HEK293 (cell line): ENCODE measurements around the gene BZW2.

Experiments used
- EGR2 ChIP-seq: fragments of 450-650 bp; formaldehyde crosslinking; IDR thresholded peaks from 2 replicates; pipeline ENCODE4 v1.5.1; 2016; ENCODE audit warnings: low read depth, missing biosample characterization, missing genetic modification characterization
- ZBTB48 ChIP-seq: fragments of 450-650 bp; formaldehyde crosslinking; IDR thresholded peaks from 2 replicates; pipeline ENCODE4 v1.5.1; 2016; ENCODE audit warnings: missing biosample characterization, missing genetic modification characterization
- ZBTB7A ChIP-seq: fragments of 450-650 bp; formaldehyde crosslinking; IDR thresholded peaks from 2 replicates; pipeline ENCODE4 v1.5.1; 2016; ENCODE audit warnings: low read depth, missing biosample characterization, missing genetic modification characterization
- ZIC2 ChIP-seq: fragments of 450-650 bp; formaldehyde crosslinking; IDR thresholded peaks from 2 replicates; pipeline ENCODE4 v1.5.1; 2016; ENCODE audit warnings: missing biosample characterization, missing genetic modification characterization
- ZNF341 ChIP-seq: fragments of 450-650 bp; formaldehyde crosslinking; IDR thresholded peaks from 2 replicates; pipeline ENCODE4; 2016; ENCODE audit warnings: low read depth, missing biosample characterization, missing genetic modification characterization
- ZNF391 ChIP-seq: fragments of 450-650 bp; formaldehyde crosslinking; IDR thresholded peaks from 2 replicates; pipeline ENCODE4 v1.5.1; 2016; ENCODE audit warnings: low read depth, missing biosample characterization, missing genetic modification characterization, borderline replicate concordance
- ZNF571 ChIP-seq: fragments of 450-650 bp; formaldehyde crosslinking; IDR thresholded peaks from 2 replicates; pipeline ENCODE4 v1.5.0; 2017; ENCODE audit warnings: missing biosample characterization, missing genetic modification characterization
- ZNF600 ChIP-seq: fragments of 450-650 bp; formaldehyde crosslinking; IDR thresholded peaks from 2 replicates; pipeline ENCODE4 v1.5.1; 2016; ENCODE audit warnings: missing biosample characterization, missing genetic modification characterization
- ZNF747 ChIP-seq: fragments of 450-650 bp; formaldehyde crosslinking; IDR thresholded peaks from 2 replicates; pipeline ENCODE4 v1.5.1; 2016; ENCODE audit warnings: missing biosample characterization, missing genetic modification characterization
- TF ChIP-seq, protein P1 (sequence below): fragments of 450-650 bp; formaldehyde crosslinking; IDR thresholded peaks from 2 replicates; pipeline ENCODE4 v1.5.1; 2016; ENCODE audit warnings: missing biosample characterization, missing genetic modification characterization
- TF ChIP-seq, protein P2 (sequence below): fragments of 450-650 bp; formaldehyde crosslinking; IDR thresholded peaks from 2 replicates; pipeline ENCODE4 v1.5.1; 2017; ENCODE audit warnings: missing biosample characterization, mild to moderate bottlenecking, missing genetic modification characterization, moderate library complexity
- TF ChIP-seq, protein P3 (sequence below): fragments of 450-650 bp; formaldehyde crosslinking; IDR thresholded peaks from 2 replicates; pipeline ENCODE4 v1.5.1; 2016; ENCODE audit warnings: missing biosample characterization, missing genetic modification characterization
- TF ChIP-seq, protein P4 (sequence below): fragments of 450-650 bp; formaldehyde crosslinking; IDR thresholded peaks from 2 replicates; pipeline ENCODE4 v1.5.1; 2016; ENCODE audit warnings: missing biosample characterization, missing genetic modification characterization
- TF ChIP-seq, protein P5 (sequence below): fragments of 450-650 bp; formaldehyde crosslinking; IDR thresholded peaks from 2 replicates; pipeline ENCODE4 v1.5.1; 2017; ENCODE audit warnings: missing biosample characterization, missing genetic modification characterization
- TF ChIP-seq, protein P6 (sequence below): fragments of 450-650 bp; formaldehyde crosslinking; conservative IDR thresholded peaks from 2 replicates; pipeline ENCODE4 v1.5.1; 2016; ENCODE audit warnings: low read depth, missing biosample characterization, missing genetic modification characterization
- TF ChIP-seq, protein P7 (sequence below): fragments of 450-650 bp; formaldehyde crosslinking; IDR thresholded peaks from 2 replicates; pipeline ENCODE4 v1.5.1; 2016; ENCODE audit warnings: missing biosample characterization, missing genetic modification characterization
- TF ChIP-seq, protein P8 (sequence below): fragments of 450-650 bp; formaldehyde crosslinking; IDR thresholded peaks from 2 replicates; pipeline ENCODE4 v1.5.1; 2016; ENCODE audit warnings: missing biosample characterization, missing genetic modification characterization

BZW2 gene

DNA sequence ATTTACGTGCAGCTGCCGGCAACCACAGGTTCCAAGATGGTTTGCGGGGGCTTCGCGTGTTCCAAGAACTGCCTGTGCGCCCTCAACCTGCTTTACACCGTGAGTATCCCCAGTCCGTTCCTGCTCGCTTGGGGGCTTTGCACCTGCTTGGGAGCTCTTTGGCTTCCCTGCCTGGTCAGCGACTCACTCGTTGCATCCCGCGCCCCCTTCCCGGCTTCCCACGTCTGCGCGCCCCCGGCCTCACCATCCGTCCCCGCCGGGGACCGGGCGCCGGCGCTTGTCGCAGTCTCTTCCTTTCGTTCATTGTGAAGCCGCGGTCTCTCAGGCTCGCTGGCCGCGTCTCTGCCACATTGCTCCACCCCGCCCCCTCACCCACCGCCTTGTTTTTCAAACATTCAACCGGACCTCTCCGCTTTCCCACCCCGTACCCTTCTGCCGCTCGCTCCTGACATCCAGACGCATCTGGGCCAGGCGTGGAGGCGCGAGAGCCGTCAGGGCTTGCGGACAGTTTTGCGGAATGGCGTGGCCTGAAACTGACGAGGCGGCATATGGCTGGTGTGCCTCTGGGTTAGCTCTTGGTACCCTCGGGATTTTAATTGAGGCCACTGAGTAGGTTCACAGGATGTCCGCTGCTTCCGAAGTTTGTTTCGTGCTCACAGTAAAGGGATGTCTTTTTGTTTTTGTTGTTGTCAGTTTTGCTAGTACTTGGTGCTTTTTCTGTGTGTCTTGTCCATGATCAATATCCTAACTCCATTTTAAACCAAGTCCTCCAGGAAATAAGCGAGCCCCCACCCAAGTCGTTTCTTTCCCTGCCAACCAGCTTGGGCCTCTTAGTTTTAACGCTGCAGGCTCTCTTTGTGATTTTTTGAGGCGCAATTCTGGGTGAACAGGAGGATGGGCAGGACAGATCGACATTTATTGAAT is 108.2 kb downstream of the BZW2 start (continued):
- TF ChIP-seq, protein P1, sequence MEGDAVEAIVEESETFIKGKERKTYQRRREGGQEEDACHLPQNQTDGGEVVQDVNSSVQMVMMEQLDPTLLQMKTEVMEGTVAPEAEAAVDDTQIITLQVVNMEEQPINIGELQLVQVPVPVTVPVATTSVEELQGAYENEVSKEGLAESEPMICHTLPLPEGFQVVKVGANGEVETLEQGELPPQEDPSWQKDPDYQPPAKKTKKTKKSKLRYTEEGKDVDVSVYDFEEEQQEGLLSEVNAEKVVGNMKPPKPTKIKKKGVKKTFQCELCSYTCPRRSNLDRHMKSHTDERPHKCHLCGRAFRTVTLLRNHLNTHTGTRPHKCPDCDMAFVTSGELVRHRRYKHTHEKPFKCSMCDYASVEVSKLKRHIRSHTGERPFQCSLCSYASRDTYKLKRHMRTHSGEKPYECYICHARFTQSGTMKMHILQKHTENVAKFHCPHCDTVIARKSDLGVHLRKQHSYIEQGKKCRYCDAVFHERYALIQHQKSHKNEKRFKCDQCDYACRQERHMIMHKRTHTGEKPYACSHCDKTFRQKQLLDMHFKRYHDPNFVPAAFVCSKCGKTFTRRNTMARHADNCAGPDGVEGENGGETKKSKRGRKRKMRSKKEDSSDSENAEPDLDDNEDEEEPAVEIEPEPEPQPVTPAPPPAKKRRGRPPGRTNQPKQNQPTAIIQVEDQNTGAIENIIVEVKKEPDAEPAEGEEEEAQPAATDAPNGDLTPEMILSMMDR: 0 out of 2 replicates have a peak, but pooled peaks have one; percentile 13
- TF ChIP-seq ZIC2 (no peak), ZNF391 (no peak), ZNF341 (tag by site-specific recombination) (0 out of 2 replicates have a peak, but pooled peaks have one; percentile 51), EGR2 (tag by site-specific recombination) (no peak; the same call in none of the 2 replicates), ZNF571 (tag by site-specific recombination) (no peak), ZBTB48 (tag by site-specific recombination) (0 out of 2 replicates have a peak, but pooled peaks have one; percentile 26), ZBTB7A (tag by site-specific recombination) (0 out of 2 replicates have a peak, but pooled peaks have one; percentile 58), ZNF600 (no peak), ZNF747 (tag by site-specific recombination) (no peak)
- TF ChIP-seq, protein P2, sequence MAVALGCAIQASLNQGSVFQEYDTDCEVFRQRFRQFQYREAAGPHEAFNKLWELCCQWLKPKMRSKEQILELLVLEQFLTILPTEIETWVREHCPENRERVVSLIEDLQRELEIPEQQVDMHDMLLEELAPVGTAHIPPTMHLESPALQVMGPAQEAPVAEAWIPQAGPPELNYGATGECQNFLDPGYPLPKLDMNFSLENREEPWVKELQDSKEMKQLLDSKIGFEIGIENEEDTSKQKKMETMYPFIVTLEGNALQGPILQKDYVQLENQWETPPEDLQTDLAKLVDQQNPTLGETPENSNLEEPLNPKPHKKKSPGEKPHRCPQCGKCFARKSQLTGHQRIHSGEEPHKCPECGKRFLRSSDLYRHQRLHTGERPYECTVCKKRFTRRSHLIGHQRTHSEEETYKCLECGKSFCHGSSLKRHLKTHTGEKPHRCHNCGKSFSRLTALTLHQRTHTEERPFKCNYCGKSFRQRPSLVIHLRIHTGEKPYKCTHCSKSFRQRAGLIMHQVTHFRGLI (tag by site-specific recombination): no peak
- TF ChIP-seq, protein P3, sequence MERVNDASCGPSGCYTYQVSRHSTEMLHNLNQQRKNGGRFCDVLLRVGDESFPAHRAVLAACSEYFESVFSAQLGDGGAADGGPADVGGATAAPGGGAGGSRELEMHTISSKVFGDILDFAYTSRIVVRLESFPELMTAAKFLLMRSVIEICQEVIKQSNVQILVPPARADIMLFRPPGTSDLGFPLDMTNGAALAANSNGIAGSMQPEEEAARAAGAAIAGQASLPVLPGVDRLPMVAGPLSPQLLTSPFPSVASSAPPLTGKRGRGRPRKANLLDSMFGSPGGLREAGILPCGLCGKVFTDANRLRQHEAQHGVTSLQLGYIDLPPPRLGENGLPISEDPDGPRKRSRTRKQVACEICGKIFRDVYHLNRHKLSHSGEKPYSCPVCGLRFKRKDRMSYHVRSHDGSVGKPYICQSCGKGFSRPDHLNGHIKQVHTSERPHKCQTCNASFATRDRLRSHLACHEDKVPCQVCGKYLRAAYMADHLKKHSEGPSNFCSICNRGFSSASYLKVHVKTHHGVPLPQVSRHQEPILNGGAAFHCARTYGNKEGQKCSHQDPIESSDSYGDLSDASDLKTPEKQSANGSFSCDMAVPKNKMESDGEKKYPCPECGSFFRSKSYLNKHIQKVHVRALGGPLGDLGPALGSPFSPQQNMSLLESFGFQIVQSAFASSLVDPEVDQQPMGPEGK (tag by site-specific recombination): 0 out of 2 replicates have a peak, but pooled peaks have one; percentile 44
- TF ChIP-seq, protein P4, sequence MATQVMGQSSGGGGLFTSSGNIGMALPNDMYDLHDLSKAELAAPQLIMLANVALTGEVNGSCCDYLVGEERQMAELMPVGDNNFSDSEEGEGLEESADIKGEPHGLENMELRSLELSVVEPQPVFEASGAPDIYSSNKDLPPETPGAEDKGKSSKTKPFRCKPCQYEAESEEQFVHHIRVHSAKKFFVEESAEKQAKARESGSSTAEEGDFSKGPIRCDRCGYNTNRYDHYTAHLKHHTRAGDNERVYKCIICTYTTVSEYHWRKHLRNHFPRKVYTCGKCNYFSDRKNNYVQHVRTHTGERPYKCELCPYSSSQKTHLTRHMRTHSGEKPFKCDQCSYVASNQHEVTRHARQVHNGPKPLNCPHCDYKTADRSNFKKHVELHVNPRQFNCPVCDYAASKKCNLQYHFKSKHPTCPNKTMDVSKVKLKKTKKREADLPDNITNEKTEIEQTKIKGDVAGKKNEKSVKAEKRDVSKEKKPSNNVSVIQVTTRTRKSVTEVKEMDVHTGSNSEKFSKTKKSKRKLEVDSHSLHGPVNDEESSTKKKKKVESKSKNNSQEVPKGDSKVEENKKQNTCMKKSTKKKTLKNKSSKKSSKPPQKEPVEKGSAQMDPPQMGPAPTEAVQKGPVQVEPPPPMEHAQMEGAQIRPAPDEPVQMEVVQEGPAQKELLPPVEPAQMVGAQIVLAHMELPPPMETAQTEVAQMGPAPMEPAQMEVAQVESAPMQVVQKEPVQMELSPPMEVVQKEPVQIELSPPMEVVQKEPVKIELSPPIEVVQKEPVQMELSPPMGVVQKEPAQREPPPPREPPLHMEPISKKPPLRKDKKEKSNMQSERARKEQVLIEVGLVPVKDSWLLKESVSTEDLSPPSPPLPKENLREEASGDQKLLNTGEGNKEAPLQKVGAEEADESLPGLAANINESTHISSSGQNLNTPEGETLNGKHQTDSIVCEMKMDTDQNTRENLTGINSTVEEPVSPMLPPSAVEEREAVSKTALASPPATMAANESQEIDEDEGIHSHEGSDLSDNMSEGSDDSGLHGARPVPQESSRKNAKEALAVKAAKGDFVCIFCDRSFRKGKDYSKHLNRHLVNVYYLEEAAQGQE (tag by site-specific recombination): 0 out of 2 replicates have a peak, but pooled peaks have one; percentile 10
- TF ChIP-seq, protein P5, sequence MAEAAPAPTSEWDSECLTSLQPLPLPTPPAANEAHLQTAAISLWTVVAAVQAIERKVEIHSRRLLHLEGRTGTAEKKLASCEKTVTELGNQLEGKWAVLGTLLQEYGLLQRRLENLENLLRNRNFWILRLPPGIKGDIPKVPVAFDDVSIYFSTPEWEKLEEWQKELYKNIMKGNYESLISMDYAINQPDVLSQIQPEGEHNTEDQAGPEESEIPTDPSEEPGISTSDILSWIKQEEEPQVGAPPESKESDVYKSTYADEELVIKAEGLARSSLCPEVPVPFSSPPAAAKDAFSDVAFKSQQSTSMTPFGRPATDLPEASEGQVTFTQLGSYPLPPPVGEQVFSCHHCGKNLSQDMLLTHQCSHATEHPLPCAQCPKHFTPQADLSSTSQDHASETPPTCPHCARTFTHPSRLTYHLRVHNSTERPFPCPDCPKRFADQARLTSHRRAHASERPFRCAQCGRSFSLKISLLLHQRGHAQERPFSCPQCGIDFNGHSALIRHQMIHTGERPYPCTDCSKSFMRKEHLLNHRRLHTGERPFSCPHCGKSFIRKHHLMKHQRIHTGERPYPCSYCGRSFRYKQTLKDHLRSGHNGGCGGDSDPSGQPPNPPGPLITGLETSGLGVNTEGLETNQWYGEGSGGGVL (tag by site-specific recombination): no peak
- TF ChIP-seq, protein P6, sequence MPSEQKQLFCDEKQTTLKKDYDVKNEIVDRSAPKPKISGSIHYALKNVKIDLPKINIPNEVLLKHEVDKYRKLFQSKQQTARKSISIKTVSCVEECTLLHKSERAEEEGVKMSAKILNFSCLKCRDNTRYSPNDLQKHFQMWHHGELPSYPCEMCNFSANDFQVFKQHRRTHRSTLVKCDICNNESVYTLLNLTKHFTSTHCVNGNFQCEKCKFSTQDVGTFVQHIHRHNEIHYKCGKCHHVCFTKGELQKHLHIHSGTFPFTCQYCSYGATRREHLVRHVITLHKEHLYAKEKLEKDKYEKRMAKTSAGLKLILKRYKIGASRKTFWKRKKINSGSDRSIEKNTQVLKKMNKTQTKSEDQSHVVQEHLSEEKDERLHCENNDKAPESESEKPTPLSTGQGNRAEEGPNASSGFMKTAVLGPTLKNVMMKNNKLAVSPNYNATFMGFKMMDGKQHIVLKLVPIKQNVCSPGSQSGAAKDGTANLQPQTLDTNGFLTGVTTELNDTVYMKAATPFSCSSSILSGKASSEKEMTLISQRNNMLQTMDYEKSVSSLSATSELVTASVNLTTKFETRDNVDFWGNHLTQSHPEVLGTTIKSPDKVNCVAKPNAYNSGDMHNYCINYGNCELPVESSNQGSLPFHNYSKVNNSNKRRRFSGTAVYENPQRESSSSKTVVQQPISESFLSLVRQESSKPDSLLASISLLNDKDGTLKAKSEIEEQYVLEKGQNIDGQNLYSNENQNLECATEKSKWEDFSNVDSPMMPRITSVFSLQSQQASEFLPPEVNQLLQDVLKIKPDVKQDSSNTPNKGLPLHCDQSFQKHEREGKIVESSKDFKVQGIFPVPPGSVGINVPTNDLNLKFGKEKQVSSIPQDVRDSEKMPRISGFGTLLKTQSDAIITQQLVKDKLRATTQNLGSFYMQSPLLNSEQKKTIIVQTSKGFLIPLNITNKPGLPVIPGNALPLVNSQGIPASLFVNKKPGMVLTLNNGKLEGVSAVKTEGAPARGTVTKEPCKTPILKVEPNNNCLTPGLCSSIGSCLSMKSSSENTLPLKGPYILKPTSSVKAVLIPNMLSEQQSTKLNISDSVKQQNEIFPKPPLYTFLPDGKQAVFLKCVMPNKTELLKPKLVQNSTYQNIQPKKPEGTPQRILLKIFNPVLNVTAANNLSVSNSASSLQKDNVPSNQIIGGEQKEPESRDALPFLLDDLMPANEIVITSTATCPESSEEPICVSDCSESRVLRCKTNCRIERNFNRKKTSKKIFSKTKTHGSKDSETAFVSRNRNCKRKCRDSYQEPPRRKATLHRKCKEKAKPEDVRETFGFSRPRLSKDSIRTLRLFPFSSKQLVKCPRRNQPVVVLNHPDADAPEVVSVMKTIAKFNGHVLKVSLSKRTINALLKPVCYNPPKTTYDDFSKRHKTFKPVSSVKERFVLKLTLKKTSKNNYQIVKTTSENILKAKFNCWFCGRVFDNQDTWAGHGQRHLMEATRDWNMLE (tag by site-specific recombination): no peak
- TF ChIP-seq, protein P7, sequence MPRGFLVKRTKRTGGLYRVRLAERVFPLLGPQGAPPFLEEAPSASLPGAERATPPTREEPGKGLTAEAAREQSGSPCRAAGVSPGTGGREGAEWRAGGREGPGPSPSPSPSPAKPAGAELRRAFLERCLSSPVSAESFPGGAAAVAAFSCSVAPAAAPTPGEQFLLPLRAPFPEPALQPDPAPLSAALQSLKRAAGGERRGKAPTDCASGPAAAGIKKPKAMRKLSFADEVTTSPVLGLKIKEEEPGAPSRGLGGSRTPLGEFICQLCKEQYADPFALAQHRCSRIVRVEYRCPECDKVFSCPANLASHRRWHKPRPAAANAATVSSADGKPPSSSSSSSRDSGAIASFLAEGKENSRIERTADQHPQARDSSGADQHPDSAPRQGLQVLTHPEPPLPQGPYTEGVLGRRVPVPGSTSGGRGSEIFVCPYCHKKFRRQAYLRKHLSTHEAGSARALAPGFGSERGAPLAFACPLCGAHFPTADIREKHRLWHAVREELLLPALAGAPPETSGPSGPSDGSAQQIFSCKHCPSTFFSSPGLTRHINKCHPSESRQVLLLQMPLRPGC (tag by site-specific recombination): no peak
- TF ChIP-seq, protein P8, sequence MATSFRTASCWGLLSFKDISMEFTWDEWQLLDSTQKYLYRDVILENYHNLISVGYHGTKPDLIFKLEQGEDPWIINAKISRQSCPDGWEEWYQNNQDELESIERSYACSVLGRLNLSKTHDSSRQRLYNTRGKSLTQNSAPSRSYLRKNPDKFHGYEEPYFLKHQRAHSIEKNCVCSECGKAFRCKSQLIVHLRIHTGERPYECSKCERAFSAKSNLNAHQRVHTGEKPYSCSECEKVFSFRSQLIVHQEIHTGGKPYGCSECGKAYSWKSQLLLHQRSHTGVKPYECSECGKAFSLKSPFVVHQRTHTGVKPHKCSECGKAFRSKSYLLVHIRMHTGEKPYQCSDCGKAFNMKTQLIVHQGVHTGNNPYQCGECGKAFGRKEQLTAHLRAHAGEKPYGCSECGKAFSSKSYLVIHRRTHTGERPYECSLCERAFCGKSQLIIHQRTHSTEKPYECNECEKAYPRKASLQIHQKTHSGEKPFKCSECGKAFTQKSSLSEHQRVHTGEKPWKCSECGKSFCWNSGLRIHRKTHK (tag by site-specific recombination): no peak
